Measurements from ENCODE around the gene PUSL1. TPM values are rescaled to one million over a fixed set of nuclear protein-coding genes. Genes with fewer than 3 reads are reported as not detected.

Gene PUSL1
- total RNA-seq, 1 experiment from 2014 or later = 31.3 TPM

DNA sequence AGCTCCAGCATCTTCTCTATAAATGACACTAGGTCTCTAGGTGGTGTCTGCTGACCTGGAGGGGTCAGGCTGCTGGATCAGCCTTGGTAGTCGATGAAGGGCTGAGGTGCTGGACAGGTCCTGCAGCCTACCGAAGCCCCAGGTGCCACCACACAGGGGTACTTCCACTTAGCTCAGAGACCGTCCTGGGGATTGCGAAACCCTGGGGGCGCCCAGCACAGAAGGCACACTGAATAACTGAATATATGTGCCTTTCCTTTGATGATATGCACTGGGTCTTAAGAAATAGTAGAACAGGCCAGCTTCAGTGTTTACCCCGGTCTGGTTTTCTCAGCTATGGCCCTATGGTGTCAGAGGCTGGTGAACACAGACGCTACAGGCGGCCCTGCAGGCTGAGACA lies 45.6 kb upstream of the PUSL1 start:
- no peak overlapping the region for H3K4me3 ChIP-seq (ENCODE audit: low read depth, low read length, poor library complexity, severe bottlenecking)
- no TSS peak for BruUV-seq (replicated peaks)
- no peaks in the 10 kb centered on the region for H3K9me3 ChIP-seq (ENCODE audit: low read depth, low read length, poor library complexity, severe bottlenecking)
- H3K27me3 ChIP-seq (replicated peaks; ENCODE audit: insufficient read depth, low read depth, low read length, poor library complexity) = no peaks in the 10 kb centered on the region
- DNase-seq (ENCODE audit: low spot score) = no peak
- no peaks in the 10 kb centered on the region for H3K4me1 ChIP-seq (ENCODE audit: insufficient read depth, low read length, poor library complexity, severe bottlenecking)
- ChIA-PET POLR2A (ENCODE audit: low non-redundant PET) (no interaction called here), CTCF (no interaction called here)
- peaks cover 47% of the 10 kb centered on the region for H3K36me3 ChIP-seq (ENCODE audit: insufficient read depth, low read length, poor library complexity, severe bottlenecking)
- TF ChIP-seq, protein P1, sequence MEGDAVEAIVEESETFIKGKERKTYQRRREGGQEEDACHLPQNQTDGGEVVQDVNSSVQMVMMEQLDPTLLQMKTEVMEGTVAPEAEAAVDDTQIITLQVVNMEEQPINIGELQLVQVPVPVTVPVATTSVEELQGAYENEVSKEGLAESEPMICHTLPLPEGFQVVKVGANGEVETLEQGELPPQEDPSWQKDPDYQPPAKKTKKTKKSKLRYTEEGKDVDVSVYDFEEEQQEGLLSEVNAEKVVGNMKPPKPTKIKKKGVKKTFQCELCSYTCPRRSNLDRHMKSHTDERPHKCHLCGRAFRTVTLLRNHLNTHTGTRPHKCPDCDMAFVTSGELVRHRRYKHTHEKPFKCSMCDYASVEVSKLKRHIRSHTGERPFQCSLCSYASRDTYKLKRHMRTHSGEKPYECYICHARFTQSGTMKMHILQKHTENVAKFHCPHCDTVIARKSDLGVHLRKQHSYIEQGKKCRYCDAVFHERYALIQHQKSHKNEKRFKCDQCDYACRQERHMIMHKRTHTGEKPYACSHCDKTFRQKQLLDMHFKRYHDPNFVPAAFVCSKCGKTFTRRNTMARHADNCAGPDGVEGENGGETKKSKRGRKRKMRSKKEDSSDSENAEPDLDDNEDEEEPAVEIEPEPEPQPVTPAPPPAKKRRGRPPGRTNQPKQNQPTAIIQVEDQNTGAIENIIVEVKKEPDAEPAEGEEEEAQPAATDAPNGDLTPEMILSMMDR (conservative IDR thresholded peaks at IDR 0.05; ENCODE audit: low read depth, low read length) = no peak
- no peak for TF ChIP-seq EZH2 (IDR thresholded peaks at IDR 0.05; ENCODE audit: borderline replicate concordance, low read depth, low read length, poor library complexity, severe bottlenecking)
- H3K27ac ChIP-seq (ENCODE audit: low read depth, low read length, poor library complexity, severe bottlenecking) = no peak overlapping the region
- intact Hi-C loops (cut with micrococcal nuclease; ENCODE audit: unreplicated experiment) = no loop called here

DNA sequence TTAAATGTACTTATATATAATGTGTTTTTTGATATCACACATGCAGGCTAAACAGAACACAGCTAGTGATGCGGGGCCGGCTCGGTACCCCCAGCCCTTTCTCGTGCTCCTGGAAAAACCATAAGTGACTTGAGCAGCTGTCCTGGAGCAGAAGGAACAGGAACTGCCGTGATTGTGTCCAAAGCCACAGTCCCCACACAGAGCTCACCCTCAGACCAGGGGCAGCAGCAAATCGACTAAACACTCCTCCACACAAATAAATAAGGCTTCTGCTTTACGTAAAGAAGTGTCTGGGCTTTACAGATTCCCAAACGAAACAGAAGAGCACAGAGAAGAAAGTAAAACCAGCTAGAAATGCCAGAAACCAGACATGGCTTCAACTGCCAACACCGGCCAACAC lies 44.4 kb upstream of the PUSL1 start:
- H3K27ac ChIP-seq (ENCODE audit: low read depth, low read length, poor library complexity, severe bottlenecking) = no peak overlapping the region
- no peaks in the 10 kb centered on the region for H3K27me3 ChIP-seq (replicated peaks; ENCODE audit: insufficient read depth, low read depth, low read length, poor library complexity)
- no peak for DNase-seq (ENCODE audit: low spot score)
- TF ChIP-seq EZH2 (IDR thresholded peaks at IDR 0.05; ENCODE audit: borderline replicate concordance, low read depth, low read length, poor library complexity, severe bottlenecking) = no peak
- TF ChIP-seq, protein P1 (conservative IDR thresholded peaks at IDR 0.05; ENCODE audit: low read depth, low read length) = no peak
- BruUV-seq (replicated peaks) = no TSS peak
- intact Hi-C loops (cut with micrococcal nuclease; ENCODE audit: unreplicated experiment) = no loop called here
- POLR2A ChIA-PET (ENCODE audit: low non-redundant PET) = no interaction called here
- peaks cover 51% of the 10 kb centered on the region for H3K36me3 ChIP-seq (ENCODE audit: insufficient read depth, low read length, poor library complexity, severe bottlenecking)
- no peaks in the 10 kb centered on the region for H3K4me1 ChIP-seq (ENCODE audit: insufficient read depth, low read length, poor library complexity, severe bottlenecking)
- CTCF ChIA-PET = interaction anchor here (0.6 kb wide), 1 partner anchor 37 kb away, joined by 6 read pairs; no protein-coding TSS in a partner anchor
- no peak overlapping the region for H3K4me3 ChIP-seq (ENCODE audit: low read depth, low read length, poor library complexity, severe bottlenecking)
- no peaks in the 10 kb centered on the region for H3K9me3 ChIP-seq (ENCODE audit: low read depth, low read length, poor library complexity, severe bottlenecking)

DNA sequence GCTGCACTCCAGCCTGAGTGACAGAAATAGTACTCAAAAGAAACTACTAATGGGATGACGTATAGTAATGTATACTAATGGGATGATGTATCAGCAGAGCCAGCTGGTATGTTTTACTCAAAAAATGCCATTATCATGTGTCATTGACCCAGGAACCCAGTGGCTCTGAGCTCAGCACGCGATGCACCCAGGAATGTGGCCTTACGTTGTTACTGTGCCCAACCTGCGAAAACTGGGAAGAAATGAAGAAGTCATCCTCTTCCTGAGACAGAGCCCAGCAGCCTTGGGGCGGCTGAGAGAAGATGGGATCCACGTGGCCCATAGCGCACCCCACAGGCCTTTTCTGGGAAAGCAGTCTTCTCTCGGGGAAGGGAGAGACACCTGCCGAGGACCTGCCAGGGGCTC lies 43.5 kb upstream of the PUSL1 start:
- TF ChIP-seq EZH2 (IDR thresholded peaks at IDR 0.05; ENCODE audit: borderline replicate concordance, low read depth, low read length, poor library complexity, severe bottlenecking) = no peak
- TF ChIP-seq, protein P1 (conservative IDR thresholded peaks at IDR 0.05; ENCODE audit: low read depth, low read length) = peak; percentile 53
- ChIA-PET CTCF (no interaction called here), POLR2A (ENCODE audit: low non-redundant PET) (no interaction called here)
- Histone ChIP-seq H3K27ac (ENCODE audit: low read depth, low read length, poor library complexity, severe bottlenecking) (no peak overlapping the region), H3K9me3 (ENCODE audit: low read depth, low read length, poor library complexity, severe bottlenecking) (no peaks in the 10 kb centered on the region), H3K27me3 (replicated peaks; ENCODE audit: insufficient read depth, low read depth, low read length, poor library complexity) (no peaks in the 10 kb centered on the region), H3K36me3 (ENCODE audit: insufficient read depth, low read length, poor library complexity, severe bottlenecking) (peaks cover 51% of the 10 kb centered on the region), H3K4me1 (ENCODE audit: insufficient read depth, low read length, poor library complexity, severe bottlenecking) (no peaks in the 10 kb centered on the region), H3K4me3 (ENCODE audit: low read depth, low read length, poor library complexity, severe bottlenecking) (no peak overlapping the region)
- intact Hi-C loops (cut with micrococcal nuclease; ENCODE audit: unreplicated experiment) = no loop called here
- no TSS peak for BruUV-seq (replicated peaks)
- DNase-seq (ENCODE audit: low spot score) = peak; percentile 60
